ENCODE data around the gene ADPRHL1.
A peak's percentile ranks its signal among the peaks of the same experiment; 100 is the strongest.

The ADPRHL1 gene

DNA sequence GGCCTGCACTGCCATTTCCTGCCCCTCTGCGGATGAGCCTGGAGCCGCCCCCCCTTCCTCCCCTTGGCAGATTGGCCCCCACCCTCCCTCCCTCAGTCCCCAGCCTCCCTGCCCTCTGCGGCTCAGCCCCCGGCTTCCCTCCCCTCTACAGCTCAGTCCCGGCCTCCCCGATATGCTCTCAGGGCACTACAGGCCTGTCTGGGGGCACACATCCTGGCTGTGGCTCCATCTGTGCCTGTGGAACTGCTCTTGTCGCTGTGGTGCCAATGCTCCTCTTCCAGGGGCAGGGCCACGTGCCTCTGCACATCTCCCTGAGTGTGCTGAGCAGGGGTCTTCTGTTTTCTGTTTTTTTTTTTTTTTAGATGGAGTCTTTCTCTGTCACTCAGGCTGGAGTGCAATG lies 39.0 kb downstream of the ADPRHL1 start:
- DNase-seq: no peak

DNA sequence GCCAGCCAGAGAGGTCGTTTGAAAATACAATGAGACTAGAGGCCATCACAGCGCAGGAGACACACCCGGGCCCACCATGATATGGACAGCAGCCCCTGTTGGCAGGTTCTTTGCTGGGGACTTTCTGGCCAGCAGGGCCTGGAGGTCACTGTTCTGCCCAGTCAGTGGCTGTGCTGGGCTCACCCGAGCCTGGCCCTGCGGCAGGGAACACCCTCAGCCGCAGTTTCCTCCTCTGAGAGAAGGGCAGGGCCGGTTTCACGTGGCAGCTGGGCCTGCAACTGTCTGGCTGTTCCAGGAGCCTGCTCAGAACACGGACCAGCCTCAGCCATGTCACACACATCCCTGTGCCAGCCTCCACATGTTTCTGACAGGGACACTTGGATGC lies 39.4 kb downstream of the ADPRHL1 start:
- DNase-seq: peak in 1 of 3 donors; percentile 30

DNA sequence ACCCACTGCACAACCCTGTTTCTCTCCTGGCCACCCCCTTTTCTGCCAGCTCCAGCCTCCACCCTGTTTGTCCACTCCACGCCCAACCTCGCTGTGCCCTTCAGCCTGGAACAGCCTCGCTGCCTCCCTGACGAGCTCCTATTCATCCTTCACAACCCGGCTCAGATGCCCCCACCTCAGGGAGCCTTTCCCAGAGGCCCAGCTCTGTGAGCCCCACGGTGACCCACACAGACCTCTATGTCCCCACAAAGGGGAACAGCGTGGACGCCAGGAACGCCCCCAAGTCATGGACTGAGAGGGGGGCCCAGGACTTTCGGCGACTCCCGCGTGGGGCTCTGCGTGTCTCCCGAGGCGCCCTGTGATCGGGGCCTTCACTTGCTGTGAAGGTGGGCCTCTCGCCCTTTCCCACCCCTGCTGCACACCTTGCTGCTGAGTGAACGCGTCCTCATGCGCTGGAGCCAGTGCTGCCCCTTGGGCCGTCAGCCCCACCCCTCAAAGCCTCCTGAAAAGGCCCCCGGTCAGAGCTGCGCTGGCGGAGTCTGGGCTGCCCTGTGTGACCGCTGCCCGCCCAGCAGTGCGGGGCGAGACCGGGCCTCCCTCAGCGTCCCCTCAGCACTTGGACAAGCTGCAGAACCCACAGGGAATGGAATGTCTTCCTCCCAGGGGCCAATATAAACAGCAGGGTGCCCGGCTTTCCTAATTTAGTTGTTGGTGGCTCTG lies 40.0 kb downstream of the ADPRHL1 start:
- DNase-seq: no peak

DNA sequence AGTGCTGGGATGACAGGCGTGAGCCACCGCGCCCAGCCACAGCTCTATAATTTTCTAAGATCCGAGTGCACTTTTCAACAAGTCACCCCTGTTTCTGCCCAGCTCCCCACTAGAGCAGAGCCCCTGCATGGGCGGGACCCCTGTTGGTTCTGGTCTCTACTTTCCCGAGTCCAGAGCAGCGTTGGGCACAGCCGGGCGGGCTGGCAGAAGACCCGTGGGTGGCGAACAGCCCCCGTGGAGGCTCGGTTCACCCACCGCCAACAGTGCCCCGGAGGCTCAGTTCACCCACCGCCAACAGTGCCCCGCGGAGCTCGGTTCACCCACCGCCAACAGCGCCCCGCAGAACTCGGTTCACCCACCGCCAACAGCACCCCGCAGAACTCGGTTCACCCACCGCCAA lies 40.8 kb downstream of the ADPRHL1 start:
- no peak for DNase-seq

DNA sequence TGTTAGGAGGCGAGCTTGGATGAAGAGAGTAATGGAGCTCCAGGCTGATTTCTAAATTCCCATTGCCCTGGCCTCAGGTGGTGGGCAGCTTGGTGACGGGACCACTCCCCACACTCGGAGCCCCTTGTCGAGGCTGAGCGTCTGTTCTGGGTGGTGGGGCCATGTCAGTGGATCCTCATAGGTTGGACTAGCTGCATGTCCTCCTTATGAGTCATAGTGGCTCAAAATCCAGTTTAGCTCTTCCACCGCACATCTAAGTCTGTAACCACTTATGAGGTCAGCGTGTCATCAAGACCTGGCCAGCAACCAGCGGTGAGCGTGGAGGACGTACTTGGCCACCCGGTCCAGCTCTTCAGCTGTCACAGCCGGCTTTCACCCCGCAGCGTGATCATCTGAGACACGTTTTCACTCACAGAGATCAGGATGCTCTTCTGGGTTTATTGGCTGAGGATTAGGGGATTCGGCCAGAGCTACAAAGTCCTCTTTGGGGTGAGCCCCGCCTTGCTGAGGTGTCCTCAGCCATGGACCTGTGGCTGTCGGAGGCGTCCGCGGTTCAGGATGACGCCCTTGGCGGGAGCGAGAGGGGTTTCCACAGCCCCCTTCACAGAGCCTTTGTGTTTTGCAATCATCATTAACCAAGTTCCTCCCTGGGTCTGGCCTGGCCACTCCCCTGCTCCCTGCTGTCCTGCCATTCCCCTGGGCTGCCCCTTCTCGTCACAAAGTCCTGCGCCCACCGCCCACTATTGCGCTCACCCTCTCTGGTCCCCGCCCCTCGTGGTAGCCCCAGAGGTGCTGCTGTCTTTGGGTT lies 41.9 kb downstream of the ADPRHL1 start:
- peak in 2 of 3 donors; percentile 24 to 34 for DNase-seq

DNA sequence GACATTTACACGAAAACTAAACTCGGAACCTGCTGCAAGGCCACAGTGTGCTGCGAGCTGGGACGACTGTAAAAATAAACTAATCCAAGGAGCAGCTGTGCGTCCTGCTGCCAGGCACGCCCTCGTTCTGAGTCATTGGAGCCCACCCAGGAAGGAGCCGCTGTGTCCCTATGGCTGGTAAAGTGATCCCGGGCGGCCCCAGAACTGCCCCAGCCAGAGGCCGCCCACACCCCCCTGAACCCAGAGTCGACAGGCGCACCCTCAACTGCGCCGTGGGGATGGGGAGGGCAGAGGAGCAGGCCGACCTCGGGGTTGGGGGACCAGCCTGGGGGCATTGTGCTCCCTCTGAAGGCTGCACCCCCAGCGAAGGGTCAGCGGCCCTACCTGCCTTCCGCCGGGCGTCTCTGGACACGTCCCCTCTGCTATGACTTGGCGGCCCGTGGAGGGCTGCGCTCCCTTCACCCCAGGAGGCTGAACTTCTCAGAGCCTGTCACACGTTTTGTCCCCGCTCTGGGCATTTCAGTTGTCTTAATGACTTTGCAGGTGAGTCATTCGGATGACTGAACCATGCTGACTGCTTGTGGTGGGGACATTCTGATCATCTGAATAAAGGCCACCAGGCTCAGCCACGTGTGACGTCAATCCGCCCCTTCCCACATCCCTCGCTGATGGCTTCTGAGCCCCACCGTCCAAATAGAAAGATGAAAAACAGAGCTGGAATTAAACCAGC lies 42.7 kb downstream of the ADPRHL1 start:
- peak; percentile 37 to 41 (median 41) for DNase-seq

- no peak for DNase-seq
These were observed 44.7 kb downstream of the ADPRHL1 start for GRCh38 chr13:113408562-113408961.

DNA sequence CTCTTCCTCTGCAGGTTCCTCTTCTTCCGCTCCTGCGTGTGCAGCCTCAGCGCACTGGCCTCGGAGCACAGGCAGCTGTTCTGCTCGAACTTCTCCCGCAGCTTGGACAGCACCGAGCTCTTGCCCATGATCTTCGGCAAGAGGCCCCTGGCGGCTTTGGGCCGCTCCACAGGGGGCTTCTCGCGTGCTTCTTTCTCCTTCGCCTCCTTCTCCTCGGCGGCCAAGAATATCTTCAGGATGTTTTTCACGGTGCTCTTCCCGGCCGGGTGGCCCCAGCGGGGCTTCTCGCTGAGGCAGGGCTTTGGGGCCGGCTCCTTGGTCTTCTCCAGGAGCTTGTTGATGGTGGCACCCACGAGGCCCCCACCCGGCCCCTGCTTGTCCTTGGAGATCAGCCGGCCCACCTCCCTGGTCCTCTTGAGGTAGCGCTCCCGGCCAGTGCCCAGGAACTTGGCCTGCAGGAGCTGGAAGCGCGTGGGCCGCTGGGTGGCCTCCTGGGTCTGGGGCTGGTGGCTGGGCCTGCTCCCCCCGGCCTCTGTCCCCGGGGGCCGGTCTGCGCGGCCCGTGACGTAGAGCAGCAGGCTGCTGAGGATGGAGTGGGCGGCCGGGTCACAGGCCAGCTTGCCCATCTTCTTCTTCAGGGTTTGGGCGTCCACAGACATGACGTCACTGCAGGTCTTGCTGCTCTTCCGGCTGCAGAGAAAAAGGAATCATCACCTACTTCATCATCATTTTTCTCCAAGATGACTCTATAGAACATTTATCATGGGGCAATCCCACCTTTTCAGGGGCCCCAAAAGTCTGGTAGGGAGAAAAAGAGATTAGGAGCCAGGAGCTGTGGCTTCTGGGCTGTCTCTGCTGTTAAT lies 45.5 kb downstream of the ADPRHL1 start:
- no peak for DNase-seq

DNA sequence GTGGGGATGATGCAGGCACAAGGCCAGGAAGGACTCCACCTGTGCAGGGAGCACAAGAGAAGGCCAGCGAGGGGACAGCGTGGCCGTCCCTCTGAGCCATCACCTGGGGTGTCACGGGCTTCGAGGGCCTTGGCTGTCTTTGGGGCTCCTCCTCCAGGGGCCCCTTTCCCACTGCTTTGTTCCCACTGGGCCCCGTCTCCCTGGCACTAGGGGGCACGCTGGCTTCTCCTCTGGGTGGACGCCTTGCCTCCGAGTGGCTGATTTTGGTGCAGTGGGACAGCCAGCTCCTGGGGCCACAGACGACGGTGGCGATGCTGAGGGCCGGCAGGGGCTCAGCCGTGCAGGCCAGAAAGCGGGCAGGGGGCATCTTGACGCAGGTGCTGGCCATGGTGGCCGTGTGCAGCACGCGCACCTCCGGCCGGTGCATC lies 46.2 kb downstream of the ADPRHL1 start:
- DNase-seq: no peak

DNA sequence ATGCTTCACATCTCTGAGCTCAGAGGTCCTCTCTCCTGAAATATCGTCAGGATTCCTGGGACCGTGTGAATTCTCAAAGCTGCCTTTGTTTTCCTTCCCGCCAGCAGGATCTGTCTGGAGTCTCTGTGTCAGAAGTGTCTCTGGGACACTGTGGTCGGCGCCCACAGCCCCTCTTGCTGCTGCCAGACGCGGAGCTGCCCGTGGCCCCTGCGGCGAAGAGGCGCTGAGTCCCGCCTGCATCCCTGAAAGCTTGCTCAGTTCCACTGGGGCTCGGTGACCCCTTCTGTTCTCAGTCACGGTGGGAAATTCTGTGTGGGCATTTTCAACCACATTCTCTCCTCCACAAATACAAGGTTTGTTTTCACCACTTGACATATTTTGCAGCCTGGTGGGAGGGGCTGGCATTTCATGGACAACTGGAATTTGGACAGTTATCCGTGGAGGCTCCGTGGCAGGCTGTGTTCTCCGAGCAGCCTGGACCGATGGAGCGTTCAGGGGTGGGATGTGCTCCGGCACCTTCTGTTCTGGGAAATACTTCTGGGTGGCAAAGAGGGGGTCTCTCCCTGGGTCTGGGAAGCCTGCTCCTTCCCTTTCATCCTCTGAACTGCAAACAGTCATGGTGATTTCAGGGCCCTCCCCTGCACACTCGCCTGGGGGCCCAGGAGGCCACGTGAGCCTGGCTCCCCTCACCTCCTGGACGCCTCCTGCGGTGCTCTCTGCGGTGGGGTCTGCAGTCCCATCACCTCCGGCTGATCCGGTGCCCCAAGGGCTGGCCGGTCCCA lies 46.8 kb downstream of the ADPRHL1 start:
- DNase-seq: no peak

GRCh38 chr13:113405481-113406300 lies 47.6 kb downstream of the ADPRHL1 start:
- DNase-seq: no peak

- DNase-seq: no peak
These were observed 48.4 kb downstream of the ADPRHL1 start for GRCh38 chr13:113404723-113405471.

DNA sequence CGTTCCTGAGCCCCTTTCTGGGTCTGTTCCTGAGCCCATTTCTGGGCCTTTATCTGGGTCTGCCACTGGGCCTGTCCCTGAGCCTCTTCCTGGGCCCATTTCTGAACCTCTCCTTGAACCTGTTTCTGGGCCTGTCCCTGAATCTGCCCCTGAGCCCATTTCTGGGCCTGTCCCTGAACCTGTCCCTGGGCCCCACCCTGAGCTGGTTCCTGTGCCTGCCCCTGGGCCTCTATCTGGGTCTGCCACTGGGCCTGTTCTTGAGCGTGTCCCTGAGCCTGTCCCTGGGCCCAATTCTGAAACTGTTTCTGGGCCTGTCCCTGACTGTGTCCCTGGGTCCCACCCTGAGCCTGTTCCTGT lies 48.9 kb downstream of the ADPRHL1 start:
- DNase-seq: no peak

- no peak for DNase-seq
These were observed 49.8 kb downstream of the ADPRHL1 start for GRCh38 chr13:113403255-113404104.

- no peak for DNase-seq
These were observed 50.6 kb downstream of the ADPRHL1 start for GRCh38 chr13:113402471-113403254.

DNA sequence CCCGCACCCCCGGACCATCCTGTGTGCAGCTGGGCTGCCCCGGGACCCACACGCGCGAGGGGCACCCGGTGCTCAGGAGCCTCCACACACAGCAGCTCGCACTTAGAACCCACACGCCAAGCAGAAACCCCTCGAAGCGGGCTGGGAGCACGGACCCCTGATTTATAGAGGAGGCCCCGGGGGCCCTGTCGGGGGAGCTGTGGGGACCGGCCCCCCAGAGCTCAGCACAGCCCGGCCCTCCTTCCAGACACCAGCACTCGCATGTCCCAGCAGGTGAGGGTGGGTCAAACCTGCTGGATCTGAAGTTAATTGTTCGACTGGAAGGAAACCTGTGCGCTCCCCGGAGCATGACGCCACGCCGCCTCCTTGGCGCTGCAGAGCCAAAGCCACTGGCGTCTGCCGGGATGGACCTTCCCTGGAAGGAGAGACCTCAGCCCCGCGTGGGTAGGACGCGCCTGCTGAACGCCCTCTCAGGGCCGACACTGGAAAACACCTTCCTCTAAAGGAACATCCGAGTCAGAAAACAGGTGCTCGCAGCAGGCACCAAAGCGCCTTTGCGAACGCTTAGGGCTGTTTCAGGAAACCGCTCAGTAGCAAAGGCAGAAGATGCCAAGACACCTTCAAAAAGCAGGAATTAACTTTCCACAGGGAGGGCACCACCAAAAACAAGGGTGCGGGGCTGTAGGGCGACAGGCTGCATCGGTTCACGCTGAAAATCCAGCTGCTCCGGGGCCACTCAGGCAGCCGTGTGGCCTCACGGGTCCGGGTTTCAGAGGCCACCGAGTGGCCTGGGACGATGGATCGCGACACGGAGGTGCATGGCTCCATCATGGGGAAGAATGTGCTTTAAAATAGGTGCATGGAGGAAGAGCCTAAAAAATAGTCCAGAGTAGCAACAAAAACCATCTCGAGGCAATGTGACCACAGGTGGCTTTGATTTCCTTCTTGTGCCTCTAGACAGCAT lies 51.6 kb downstream of the ADPRHL1 start:
- no peak for DNase-seq

Data from suppressor macrophage treated with lipopolysaccharide for 1 hour (primary cell).